GM03348 (cell line): ENCODE measurements around the gene RAP1A.
A peak's percentile ranks its signal among the peaks of the same experiment; 100 is the strongest.
"Not testable (repeated sequence)": the region's sequence is repeated elsewhere in the genome, so short reads cannot be mapped to it uniquely, and the experiment has no call there.

Source experiments
- DNase-seq: peaks from one replicate; pipeline ENCODE4 v3.0.0; 2012; ENCODE audit warnings: low spot score

RAP1A gene

DNA sequence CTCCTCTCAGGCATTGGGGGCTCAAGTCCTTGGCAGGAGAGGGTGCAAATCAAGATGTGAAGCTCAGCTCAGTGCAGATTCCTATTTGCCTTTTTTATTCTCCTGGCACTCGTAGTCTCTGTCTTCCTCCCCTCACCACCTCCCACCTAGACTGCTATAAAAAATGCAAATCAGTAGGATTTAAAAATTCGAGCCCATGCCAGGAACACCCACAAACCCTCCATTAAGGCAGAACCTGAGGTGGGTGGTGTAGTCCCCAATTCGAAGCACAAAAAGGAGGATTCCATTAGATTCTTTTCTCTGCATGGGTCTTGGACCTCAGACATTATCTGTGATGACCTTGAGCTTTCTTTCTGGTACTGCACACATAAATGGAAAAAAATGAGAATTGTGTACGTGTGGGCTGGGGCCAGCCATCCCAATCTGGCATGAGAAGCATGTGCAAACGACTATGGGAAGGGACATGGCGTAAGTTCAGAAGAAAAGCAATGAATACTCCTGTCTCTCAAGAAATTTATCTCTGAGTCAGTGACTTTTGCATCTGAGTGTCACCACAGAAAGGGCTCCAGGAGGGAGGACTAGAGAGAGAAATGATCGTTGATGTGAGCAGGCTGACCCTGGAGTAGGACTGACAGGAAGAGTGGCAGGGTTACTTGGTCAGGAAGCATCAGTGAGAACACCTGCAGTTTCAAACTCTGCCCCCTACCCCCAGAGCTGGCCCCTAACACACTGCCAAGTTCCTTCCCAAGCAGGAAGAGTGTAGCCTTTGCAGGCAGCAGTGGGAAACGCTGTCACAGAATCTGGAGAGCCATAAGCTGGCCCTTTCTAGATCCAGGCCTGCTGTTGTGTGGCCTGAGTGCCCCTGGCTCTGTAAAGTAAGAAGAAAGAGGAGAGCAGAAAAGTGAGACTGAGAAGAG, 117.9 kb downstream of the RAP1A start:
- no peak for DNase-seq

DNA sequence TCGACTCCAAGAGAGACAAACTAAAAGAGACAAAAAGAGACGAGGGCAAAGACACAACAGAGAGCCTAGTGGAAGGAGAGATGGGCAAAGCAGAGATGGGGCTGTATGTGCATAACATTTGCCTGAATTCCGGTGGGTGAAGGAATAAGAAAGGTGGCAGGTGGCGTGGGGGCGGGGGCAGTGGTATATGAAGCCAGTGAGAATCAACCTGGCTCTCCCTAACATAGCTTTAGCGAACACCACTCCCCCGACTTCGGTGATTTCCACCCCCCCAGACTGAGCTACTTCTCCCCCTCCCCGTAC, 118.5 kb downstream of the RAP1A start:
- no peak for DNase-seq

DNA sequence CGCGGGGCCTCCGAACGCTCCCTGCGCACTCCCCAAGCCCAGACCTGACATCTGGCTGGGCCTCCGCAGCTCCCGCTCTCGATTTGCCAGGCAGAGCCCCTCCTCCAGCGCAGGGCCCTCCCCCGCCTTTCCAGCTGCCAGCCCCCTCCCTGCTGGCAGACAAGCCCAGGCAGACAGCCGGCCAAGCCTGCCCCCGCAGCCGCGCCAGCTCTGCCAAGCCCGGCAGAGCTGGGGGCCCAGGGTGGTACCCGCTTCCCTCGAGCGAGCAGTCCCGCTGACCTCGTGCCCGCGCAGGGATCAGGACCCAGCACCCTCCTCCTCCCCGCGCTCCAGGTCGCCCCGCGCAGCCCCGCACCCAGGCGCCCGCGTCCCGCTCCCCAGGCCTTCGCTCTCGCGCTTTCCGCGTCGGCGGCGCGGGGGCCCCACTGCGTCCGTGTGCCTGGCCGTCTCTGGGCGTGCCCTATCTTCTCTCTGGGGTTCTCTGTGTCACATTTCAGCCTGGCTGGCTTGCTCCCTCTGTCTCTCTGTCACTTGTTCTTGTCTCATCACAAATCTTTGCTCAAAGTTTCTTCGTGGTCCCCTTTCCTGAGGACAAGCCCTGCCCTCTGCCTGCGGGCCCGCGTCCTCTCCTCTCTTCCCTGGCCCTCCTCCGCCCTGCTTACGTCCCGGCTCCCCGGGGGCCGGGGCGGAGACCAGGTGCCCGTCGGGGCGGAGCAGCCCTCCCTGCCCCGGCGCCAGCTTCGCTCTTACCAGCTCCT, 119.0 kb downstream of the RAP1A start:
- peak; percentile 63 for DNase-seq

DNA sequence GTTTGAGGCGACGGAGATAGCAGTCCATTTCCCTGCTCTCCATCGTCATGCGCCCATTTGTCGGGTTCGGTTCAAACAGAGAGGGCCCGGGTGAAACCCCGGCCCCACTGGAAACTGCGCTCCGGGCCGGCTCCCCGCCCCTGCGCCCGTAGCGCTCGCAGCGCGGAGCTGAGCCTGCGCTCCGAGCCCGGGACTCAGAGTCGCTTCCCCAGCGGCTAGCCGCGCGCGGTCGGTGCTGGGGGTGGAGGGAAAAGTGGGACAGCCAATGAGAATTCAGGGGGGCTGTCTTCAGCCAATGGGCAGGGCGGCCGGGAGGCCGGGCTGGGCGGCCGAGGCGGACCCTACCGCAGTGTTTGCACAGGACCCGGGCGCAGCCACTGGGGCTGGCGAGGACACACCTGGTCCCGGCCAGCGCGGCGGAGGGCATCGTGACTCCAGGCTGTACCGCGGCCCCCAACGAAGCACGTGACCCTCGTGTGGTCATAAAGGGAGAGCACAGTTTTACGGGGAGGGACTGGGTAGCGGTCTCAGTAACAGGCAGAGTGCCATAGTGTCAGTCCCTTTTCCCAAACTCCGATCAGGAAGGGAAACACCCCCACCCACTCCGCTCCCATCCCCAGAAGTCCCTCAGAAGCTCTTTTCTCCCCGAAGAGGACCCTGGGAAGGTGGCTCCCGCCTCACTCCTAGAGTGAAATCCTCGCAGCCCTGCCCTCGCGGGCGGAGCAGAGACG, 119.8 kb downstream of the RAP1A start, which contains the start of gene INKA2:
TSS of gene INKA2 (minus strand) at position 202 of the 731 bp plus-strand sequence. CDS start at position 49, 153 bp downstream.
- peak; percentile 97 for DNase-seq

DNA sequence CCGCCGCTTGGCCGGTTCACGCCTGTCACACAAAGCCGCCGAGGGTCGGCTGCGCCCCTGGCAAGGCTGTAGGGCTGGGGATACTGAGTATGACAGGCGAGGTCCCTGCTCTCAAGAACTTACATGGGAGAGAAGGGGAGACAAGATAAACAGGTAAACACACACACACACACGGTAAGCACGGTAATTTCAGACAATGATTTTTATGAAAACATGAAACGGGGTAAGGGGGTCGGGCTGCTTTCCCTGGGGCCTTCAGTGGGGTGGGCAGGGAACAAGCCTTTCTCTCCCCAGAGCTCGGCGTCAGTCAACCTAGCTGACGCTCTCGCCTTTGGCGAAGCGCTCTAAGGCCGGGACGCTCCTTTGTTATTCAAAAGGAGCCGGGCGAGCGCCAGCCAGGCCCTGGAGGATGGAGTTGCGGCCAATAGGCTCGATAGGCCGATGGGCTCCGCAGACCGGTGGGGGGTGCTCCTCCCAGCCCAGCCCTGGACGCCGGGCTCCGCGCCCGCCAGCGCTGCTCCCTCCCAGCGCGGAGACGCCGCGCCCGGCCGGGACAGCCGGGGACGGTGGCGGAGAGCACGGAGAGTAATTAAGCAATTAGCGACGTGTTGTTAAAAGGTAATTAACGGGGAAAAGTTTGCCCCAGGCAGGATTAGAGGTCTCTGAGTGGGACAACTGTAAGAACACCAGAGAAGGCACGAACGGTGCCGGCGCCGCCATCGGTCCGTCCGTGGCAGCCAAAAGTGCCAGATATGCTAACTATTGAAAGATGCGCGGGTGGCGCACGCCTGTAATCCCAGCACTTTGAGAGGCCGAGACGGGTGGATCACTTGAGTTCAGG, 120.6 kb downstream of the RAP1A start:
- peak; percentile 85 for DNase-seq

DNA sequence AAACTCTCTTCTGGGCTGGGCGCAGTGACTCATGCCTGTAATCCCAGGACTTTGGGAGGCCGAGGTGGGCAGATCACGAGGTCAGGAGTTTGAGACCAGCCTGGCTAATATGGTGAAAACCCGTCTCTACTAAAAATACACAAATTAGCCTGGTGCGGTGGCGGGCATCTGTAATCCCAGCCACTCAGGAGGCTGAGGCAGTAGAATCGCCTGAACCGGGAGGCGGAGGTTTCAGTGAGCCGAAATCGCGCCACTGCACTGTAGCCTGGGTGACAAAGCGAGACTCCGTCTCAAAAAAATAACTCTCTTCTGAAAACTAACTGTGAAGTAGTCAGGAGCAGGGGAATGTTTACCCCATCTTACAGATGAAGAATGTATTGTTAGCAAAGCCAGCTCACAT, 122.7 kb downstream of the RAP1A start:
- DNase-seq = not testable (repeated sequence)

DNA sequence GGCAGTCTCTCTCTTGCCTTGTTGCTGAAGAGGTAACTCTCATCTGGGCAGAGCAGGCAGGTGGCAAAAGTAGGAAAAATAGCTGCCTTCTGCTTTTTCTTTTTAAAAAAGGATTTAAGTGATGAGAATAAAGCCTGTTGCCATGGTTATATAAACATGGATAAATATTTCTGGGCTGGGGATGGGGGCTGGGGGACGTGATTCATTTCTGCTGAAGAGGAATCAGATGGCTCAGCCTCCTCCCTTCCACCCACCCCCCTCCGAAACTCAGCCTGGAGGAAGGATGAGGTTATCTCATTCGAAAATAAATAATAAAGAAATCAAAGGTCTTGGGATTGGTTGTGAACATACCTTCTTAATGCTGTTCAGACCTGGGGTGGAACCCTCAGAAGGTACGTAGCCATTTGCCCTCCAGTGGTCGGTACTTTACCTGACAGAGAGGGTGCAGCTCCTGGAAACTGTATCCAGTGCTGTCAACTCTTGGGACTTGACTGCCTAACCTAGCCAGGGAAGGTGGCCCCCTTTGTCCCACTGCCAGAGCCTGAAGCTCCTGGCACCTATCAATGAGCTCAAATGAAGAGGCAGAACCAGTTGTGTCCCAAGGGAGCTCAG, 123.5 kb downstream of the RAP1A start:
- no peak for DNase-seq

DNA sequence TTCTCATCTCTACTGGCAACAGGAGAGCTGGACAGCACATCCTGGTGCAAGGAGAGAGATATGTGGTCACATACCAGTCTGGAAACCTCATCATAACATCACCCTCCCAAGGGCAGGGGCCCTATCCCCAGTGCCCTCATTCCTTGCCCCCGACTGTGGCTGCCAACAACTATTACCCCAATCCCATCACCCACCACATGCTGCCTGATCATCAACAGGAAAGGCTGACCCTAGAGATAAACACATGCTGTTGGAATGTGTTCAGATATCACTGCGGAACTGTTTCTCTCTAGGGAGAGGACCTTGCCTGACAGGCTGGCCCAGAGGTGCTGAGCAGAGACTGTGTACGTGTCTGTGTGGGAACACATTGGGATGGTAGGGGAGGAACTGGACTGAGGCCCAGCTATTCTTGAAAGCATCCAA, 124.1 kb downstream of the RAP1A start:
- DNase-seq = peak; percentile 50

DNA sequence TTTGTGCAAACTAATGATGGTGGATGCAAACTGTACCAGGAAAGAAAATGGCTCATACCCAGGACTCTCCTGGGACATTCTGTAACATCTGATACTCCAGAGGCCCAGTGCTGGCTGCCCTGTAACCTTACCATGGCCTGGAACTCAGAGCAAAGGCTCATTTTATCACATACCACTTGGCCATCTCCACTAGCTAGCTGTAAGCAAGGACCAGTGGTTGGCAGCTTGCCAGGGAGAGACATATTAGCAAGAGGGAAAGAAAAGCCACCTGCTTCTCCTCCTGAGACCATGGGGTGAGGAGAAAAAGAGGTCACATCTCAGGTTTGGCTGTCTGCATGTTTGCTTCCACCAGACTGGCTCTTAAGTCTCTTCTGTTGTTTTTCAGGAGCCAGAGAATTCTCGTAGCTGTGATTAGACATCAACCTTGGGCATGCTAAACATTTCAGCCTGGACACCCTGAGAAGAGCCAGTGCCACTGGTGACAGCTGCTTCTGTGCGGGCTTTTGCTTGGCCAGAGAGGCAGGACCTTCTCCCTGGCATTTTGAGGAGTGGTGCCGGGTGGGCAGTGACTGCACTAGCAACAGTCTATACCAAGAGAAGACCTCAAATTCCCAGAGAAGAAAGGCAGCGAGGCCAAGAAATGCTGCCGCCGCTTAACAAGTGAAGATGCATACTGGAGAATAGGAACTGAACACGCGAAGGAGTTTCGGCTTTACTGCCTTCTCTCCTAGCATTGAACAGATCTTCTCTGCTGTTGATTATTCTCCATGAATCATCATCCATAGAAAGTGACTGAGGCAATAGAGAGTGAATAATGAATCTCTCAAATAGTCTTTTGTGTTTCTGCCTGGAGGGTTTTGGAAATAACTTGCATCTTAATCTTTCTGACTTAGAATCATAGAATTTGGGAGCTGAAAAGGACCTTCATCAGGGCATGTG, 126.4 kb downstream of the RAP1A start:
- DNase-seq = no peak

DNA sequence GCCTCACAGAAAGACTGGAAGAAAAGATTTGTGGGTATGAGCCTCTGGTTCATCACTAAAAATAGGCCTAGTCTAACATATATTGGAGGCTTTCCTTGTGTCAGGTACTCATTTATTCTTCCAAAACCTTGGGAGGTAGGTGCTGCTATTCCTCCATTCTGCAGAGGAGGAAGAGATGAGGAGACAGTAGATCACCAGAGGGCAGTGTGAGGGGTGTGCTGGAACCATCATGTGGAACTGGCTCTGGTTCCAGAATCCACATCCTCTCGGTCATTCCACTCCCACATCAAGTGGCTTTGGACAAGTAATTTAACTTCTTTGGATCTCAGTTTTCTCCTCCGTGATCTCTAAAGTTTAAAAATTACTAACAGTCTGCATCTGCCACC, 127.0 kb downstream of the RAP1A start:
- no peak for DNase-seq

DNA sequence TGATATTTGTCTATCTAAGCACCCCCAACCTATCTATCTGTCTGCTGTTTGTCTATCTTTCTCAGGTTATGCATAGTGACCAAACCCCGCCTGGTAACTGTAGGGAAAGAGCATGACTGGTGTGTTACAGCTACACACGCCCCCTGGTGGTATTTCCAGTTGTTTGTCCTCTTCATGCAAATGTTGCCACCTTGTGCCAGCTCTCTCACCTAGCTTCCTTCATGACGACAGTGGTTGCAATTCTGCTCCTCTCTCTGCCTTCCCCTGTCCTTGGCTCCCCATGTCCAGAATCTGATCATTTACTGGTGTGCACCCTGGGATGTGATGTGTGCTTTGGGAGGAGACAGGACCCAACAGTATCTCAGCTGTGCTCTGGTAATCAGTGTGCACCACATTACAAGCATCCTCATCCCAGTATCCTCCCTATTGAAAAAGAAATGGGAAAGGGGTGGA, 127.7 kb downstream of the RAP1A start:
- DNase-seq = peak; percentile 65

DNA sequence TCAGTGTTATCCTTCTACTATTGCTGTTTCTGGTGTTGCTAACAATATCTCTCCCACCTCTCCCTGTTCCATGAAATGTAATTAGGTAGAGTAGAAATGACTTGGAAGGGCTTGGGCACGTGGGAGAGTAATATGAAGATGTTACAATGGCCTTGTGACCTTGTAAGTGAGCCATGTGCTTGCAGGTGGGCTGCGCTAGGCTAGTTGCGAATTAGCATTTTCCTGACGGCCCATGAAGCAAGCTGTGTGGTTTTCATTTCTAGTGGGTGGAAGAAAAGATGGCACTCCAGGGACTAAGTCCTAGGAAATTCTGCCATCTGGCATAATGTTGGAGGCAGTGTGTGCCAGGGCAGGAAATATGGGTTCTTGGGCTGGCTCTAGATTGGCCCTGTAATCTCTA, 128.4 kb downstream of the RAP1A start:
- DNase-seq = no peak

DNA sequence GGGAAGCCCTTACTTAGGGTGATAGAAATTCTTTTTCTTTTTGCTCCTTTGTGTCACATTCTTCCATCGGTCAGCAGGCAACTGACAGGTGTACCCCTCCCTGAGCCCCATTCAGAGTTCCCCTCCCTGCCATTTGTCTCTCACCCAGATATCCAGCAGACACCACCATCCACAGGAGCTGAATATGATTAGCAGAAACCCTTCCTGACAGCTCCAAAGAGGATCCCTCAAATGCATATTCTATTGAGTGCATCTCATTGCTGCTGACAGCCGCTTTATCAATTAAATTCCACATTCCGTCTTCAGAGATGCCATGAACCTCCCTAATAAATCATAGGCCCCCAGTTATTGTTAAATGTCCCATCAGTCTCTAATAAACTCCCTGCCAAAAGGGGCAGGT, 130.0 kb downstream of the RAP1A start:
- no peak for DNase-seq

DNA sequence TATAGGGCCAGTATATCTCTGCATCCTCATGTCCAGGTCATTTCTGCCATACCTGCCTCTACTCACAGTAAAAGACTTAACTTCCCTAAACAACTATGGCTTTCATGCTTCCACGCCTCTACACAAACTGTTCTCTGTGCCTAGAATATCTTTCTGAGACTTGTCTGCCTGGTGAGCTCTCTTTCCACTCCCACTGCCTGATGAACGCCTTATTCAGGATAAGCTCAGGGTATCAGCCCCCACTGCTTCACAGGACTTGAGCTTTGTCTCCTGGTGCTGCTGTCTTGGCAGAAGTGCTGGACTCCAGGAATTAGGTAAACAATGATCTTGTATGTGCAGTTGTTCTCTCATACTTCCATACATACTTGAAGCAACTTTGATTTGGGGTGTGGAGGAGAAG, 131.3 kb downstream of the RAP1A start:
- no peak for DNase-seq

DNA sequence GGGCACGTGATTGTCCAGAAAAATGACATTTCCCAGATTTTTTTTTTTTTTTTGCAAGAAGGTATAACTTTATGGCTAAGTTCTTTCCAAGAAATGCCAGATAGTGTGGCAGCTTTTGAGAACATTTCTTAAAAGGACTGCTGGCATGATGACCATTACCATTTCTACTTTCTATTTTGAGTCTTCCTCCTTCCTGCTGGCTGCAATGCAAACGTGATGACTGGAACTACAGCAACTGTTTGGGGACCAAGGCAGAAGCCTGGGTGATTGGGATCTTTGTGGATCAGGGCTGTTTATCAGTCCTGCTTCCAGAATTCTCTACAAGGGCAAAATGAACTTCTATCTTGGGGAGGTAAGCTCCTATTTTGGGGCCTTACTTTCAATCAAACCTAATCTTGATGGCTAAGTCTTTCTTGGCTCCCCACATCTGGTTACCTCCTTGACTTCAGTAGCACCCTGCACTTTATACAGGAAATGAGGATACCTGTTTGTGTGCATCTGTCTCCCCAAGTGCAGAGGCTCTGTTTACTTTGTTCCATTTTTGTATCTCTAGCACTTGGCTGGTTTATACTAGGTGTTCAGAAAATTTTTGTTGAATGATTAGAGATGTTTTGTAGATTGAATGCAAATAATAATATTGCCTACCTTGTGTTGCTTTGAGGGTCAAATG, 132.5 kb downstream of the RAP1A start:
- no peak for DNase-seq

DNA sequence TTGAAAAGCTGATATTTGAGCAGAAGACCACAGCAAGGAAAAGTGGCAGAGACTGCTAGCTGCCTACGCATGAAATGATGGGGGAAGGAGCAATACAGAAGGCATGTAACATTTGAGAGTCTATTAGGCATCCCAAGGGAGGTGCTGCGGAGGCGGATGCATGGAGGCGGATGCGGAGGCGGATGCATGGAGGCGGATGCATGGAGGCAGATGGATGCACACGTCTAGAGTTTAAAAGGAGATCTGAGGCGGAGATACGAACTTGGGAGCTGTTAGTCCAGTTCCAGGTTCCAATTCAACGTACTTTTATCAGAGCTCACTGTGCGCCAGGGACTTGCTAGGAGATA, 135.4 kb downstream of the RAP1A start:
- peak; percentile 68 for DNase-seq

DNA sequence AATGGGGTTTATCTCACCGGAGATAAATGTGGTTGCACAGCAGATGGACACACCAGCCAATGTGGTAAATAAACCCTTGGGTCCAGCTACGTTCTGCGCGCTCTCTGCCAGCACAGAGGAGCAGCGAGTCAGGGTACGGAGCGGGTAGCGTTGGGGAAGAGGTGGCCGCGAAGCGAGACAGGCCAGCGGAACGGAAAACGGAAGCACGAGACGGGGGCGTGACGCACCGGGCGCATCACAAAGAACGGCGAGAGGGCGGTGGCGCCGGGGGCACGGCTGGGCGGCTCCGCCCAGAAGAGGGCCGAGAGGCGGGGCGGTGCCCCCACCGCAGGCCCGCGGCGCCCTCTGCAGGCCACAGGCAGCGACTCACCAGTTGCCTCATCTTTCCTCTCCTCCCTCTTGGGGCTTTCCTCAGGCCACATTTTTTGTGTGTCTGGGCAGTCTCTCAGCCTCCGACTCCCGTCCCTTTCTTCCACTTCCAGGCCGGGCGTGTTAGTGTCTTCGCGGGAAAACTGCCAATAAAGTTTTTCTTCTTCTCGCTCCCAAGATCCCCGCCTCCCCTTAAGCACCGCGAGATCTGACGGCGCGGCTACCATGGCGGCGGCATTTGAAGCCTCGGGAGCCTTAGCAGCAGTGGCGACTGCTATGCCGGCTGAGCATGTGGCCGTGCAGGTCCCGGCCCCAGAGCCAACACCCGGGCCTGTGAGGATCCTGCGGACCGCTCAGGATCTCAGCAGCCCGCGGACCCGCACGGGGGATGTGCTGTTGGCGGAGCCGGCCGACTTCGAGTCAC, 135.9 kb downstream of the RAP1A start, which contains the start of gene DDX20:
TSS of gene DDX20 (plus strand) at position 571 of the 793 bp plus-strand sequence. CDS start at position 595, 24 bp downstream.
- DNase-seq = peak; percentile 98

DNA sequence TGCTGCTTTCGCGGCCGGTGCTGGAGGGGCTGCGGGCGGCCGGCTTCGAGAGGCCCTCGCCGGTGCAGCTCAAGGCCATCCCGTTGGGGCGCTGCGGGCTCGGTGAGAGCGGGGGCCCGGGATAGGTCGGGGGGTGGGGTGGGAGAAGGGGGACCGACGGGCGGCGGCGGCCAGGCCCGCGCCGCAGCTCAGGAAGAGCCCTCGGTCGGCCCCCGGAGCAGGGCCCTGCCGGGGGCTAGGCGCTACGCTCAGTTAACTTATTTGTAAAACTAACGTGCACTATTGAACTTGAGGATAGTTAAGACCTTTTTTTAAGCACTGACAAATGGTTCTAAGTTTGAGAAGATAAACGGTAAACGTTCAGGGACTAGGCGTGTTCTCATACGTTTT, 136.5 kb downstream of the RAP1A start:
- peak; percentile 57 for DNase-seq

DNA sequence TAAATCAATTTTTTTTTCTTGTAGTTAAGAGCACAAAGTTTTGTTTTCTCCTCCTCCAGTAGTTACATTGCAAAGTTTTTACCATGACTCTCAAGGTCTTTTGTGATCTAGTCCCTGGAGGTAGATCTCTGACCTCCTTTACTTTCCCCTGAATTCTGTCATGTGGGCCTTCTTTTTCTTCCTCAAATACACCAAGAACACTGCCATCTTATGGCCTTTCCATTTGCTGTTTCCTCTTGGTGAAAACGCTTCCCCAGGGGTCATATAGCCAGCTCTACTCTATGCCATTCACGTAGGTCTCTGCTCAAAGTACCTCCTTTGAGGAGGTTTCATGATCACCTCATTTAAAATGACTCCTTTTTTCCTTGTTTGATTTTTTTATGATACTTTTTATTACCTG, 138.8 kb downstream of the RAP1A start:
- no peak for DNase-seq
